IMR-90 (cell line): ENCODE results near the gene CHDH. TPM values are rescaled to one million over a fixed set of nuclear protein-coding genes. Genes with fewer than 3 reads are reported as not detected.
A peak's percentile ranks its signal among the peaks of the same experiment; 100 is the strongest.

Source experiments
- ATAC-seq: fragments of 200-7000 bp; cut with Tn5 transposase; 2 replicates; pipeline ENCODE4 v1.9.1; 2020; ENCODE audit warnings: low read depth, mild to moderate bottlenecking, moderate library complexity
- BruUV-seq: library from RNA; stranded (reverse); fragments of 400-500 nt; replicated peaks from 2 replicates; lab custom pipeline; 2021; lab: Mats Ljungman, UMichigan
- CTCF ChIA-PET: fragments of 300-600 bp; formaldehyde crosslinking; extraction: SDS; loops from one replicate; lab custom pipeline; 2021; ENCODE audit warnings: antibody characterized with exemption; lab: Yijun Ruan, JAX
- POLR2A ChIA-PET: fragments of 300-600 bp; sonication (Branson Sonifier 250); formaldehyde crosslinking; loops from one replicate; lab custom pipeline; 2022; ENCODE audit warnings: antibody characterized with exemption; ENCODE audit not compliant: unreplicated experiment; lab: Charles Lee
- DNase-seq: peaks from one replicate; pipeline ENCODE4 v3.0.0; 2013
- H2AFZ ChIP-seq: replicated peaks from 2 replicates; pipeline ENCODE3; 2013; ENCODE audit warnings: low read length, mild to moderate bottlenecking; ENCODE audit not compliant: poor library complexity
- H2AK5ac ChIP-seq: 2 replicates; pipeline ENCODE4 v1.6.1; 2013; ENCODE audit warnings: low read depth, low read length, inconsistent platforms
- H2AK9ac ChIP-seq: replicated peaks from 2 replicates; pipeline ENCODE3; 2013; ENCODE audit warnings: mild to moderate bottlenecking, low read depth, low read length, moderate library complexity; ENCODE audit not compliant: poor library complexity
- H2BK120ac ChIP-seq: 2 replicates; pipeline ENCODE4 v1.6.1; 2013; ENCODE audit warnings: low read depth, low read length, inconsistent platforms
- H2BK15ac ChIP-seq: 3 replicates; pipeline ENCODE4 v1.6.1; 2013; ENCODE audit warnings: low read depth, low read length, inconsistent platforms
- H2BK20ac ChIP-seq: 2 replicates; pipeline ENCODE4 v1.6.1; 2013; ENCODE audit warnings: low read depth, mild to moderate bottlenecking, inconsistent platforms, low read length, moderate library complexity
- H2BK5ac ChIP-seq: 2 replicates; pipeline ENCODE4 v1.6.1; 2013; ENCODE audit warnings: mild to moderate bottlenecking, low read depth, low read length, inconsistent platforms; ENCODE audit not compliant: poor library complexity, severe bottlenecking
- H3K14ac ChIP-seq: replicated peaks from 2 replicates; pipeline ENCODE4 v1.6.1; 2013; ENCODE audit warnings: low read depth, low read length, inconsistent platforms
- H3K18ac ChIP-seq: 2 replicates; pipeline ENCODE4 v1.6.1; 2013; ENCODE audit warnings: low read depth, low read length, control low read depth
- H3K23ac ChIP-seq: 2 replicates; pipeline ENCODE4 v1.6.1; 2013; ENCODE audit warnings: low read depth, low read length, inconsistent platforms
- H3K27ac ChIP-seq: 2 replicates; pipeline ENCODE4 v1.5.1; 2013; ENCODE audit warnings: mild to moderate bottlenecking, control low read depth, low read length; ENCODE audit not compliant: insufficient read depth
- H3K27me3 ChIP-seq: 2 replicates; pipeline ENCODE4 v1.6.1; 2013; ENCODE audit warnings: low read length; ENCODE audit not compliant: control insufficient read depth, insufficient read depth
- H3K36me3 ChIP-seq: 2 replicates; pipeline ENCODE4 v1.6.1; 2013; ENCODE audit warnings: low read length, mixed read lengths; ENCODE audit not compliant: control insufficient read depth, insufficient read depth
- H3K4ac ChIP-seq: 2 replicates; pipeline ENCODE4 v1.6.1; 2013; ENCODE audit warnings: low read depth, low read length, inconsistent platforms
- H3K4me1 ChIP-seq: 2 replicates; pipeline ENCODE4 v1.6.1; 2013; ENCODE audit warnings: low read length, mixed read lengths; ENCODE audit not compliant: control insufficient read depth, insufficient read depth
- H3K4me2 ChIP-seq: 2 replicates; pipeline ENCODE4 v1.6.1; 2013; ENCODE audit warnings: low read depth, mild to moderate bottlenecking, control low read depth, low read length, moderate library complexity
- H3K4me3 ChIP-seq: 2 replicates; pipeline ENCODE4 v1.5.1; 2013; ENCODE audit warnings: low read depth, mild to moderate bottlenecking, control low read depth, low read length, moderate library complexity; ENCODE audit not compliant: insufficient read depth
- H3K56ac ChIP-seq: 2 replicates; pipeline ENCODE4 v1.6.1; 2013; ENCODE audit warnings: low read length, inconsistent platforms; ENCODE audit not compliant: insufficient read depth; ENCODE audit errors: extremely low read depth
- H3K79me1 ChIP-seq, 2 experiments: 2 replicates each; pipeline ENCODE4 v1.6.1; 2013; ENCODE audit warnings: low read length in 2 of 2, inconsistent platforms in 1 of 2, low read depth in 1 of 2
- H3K9ac ChIP-seq: 2 replicates; pipeline ENCODE4 v1.6.1; 2013; ENCODE audit warnings: low read depth, low read length, control low read depth
- H3K9me1 ChIP-seq: 2 replicates; pipeline ENCODE4 v1.6.1; 2013; ENCODE audit warnings: low read length, inconsistent platforms; ENCODE audit not compliant: insufficient read depth
- H3K9me3 ChIP-seq: 2 replicates; pipeline ENCODE4 v1.6.1; 2013; ENCODE audit warnings: low read length; ENCODE audit not compliant: control insufficient read depth, insufficient read depth
- H4K20me1 ChIP-seq: 2 replicates; pipeline ENCODE4 v1.6.1; 2013; ENCODE audit warnings: low read length, inconsistent platforms; ENCODE audit not compliant: insufficient read depth
- H4K5ac ChIP-seq: 2 replicates; pipeline ENCODE4 v1.6.1; 2013; ENCODE audit warnings: mild to moderate bottlenecking, low read depth, low read length, control low read depth
- H4K8ac ChIP-seq, 2 experiments: 2 replicates each; pipeline ENCODE4 v1.6.1; 2013; ENCODE audit warnings: low read depth in 2 of 2, low read length in 2 of 2, control low read depth in 1 of 2, inconsistent platforms in 1 of 2
- H4K91ac ChIP-seq: 2 replicates; pipeline ENCODE4 v1.6.1; 2013; ENCODE audit warnings: low read depth, low read length, inconsistent platforms; ENCODE audit not compliant: insufficient read depth
- MAFK ChIP-seq: IDR thresholded peaks from 2 replicates; pipeline ENCODE4 v1.6.1; 2012; ENCODE audit warnings: low read depth, low read length, improper control_type of control experiment
- NFE2L2 ChIP-seq: fragments of 150-350 bp; IDR thresholded peaks from 2 replicates; pipeline ENCODE4 v1.6.1; 2016; ENCODE audit warnings: low read depth, mild to moderate bottlenecking, low read length
- RFX5 ChIP-seq: IDR thresholded peaks from 2 replicates; pipeline ENCODE4 v1.8.0; 2012; ENCODE audit warnings: low read depth, mild to moderate bottlenecking, low read length, moderate library complexity
- WGBS, 2 experiments: methylation state at CpG; one replicate each; pipeline versions ENCODE4 v1.1.5 to v1.1.7; 2013; ENCODE audit warnings: missing lambda C conversion rate in 2 of 2; ENCODE audit not compliant: insufficient read length in 1 of 2; ENCODE audit errors: extremely low coverage in 2 of 2; 5-methylcytosine and 5-hydroxymethylcytosine counted together
- dilution Hi-C: fragments of 300-500 bp; cut with HindIII; formaldehyde crosslinking; loops from one replicate; pipeline ENCODE4 v1.14.3; 2018; ENCODE audit warnings: low sequenced_read_pairs; ENCODE audit not compliant: unreplicated experiment
- in situ Hi-C: fragments of 300-500 bp; cut with MboI; formaldehyde crosslinking; loops from 3 replicates; pipeline ENCODE4 v1.14.3; 2019; ENCODE audit warnings: low sequenced_read_pairs, inconsistent platforms, mixed read lengths
- intact Hi-C: fragments of 100-400 bp; cut with micrococcal nuclease; formaldehyde crosslinking; loops from 2 replicates; pipeline ENCODE4 v1.10.0; 2022
- polyA plus RNA-seq, 3 experiments: library from polyadenylated mRNA; depleted of rRNA; stranded (reverse); fragments of >200 nt; gene quantifications; 2 replicates each; pipeline ENCODE4 v1.2.3, GENCODE V29; 2012; ENCODE audit warnings: low replicate concordance in 1 of 3
- total RNA-seq: library from RNA; depleted of rRNA; stranded (reverse); fragments of >200 nt; gene quantifications from 2 replicates; pipeline ENCODE4 v1.2.3, GENCODE V29; 2012
- TF ChIP-seq, protein P1 (sequence below): conservative IDR thresholded peaks from 2 replicates; pipeline ENCODE4 v1.5.1; 2012; ENCODE audit warnings: mild to moderate bottlenecking, low read depth, low read length, improper control_type of control experiment

The CHDH gene
- total and polyA plus RNA-seq, 2 of the 4 experiments (the other 2 are of a cell fraction), result under 0.01 to 0.19 TPM

DNA sequence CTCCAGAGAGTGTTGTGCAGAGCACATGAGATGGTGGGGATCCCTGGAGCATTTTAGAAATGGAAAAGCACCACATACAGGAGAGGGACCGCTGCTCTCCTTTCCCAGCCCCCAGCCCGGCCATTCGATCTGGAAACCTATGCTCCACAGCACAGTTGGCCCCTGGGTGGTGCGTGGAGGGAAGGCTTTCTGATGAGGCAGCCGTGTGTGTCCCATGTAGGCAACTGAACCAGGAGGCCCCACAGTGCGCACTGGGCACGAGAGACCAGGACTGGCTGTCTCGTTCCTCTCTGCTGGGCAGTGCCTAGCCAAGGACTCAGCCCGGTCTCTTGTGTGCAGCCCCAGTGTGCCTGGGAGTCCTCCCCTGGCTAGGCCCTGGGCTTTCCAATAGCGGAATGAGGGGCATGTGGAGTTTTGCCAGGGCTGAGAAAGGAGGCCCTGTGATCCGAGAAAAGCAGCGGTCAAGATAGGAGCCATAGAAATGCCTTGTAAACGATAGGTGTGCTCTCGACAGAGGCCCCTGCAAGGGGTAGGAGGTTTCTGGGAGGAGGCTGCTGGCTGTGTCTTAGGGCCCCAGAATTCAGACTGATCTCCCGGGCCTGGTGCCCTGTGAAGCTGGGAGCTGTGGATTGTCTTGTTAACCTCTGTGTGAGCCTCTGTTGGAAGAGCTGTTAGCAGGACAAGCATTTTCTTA lies 39.0 kb downstream of the CHDH start:
- Histone ChIP-seq H3K9me3 (no peaks in the 10 kb centered on the region), H3K4me1 (peaks cover 14% of the 10 kb centered on the region), H4K8ac (peak overlapping the region in 1 of 2 experiments; percentile 32; a peak in 2 of 4 replicates), H4K20me1 (no peaks in the 10 kb centered on the region), H3K4me2 (no peak overlapping the region), H3K23ac (no peak overlapping the region), H2BK120ac (peak overlapping the region; percentile 90; the same call in 1 of the 2 replicates), H2AFZ (peak overlapping the region; percentile 72), H3K4me3 (no peak overlapping the region), H3K56ac (no peak overlapping the region), H3K27me3 (no peaks in the 10 kb centered on the region; the same call in 1 of the 2 replicates), H2BK15ac (no peak overlapping the region; the same call in 2 of the 3 replicates), H3K9ac (no peak overlapping the region), H2BK5ac (no peak overlapping the region), H3K36me3 (no peaks in the 10 kb centered on the region), H2AK5ac (peak overlapping the region; percentile 83; the same call in 1 of the 2 replicates), H3K4ac (peak overlapping the region; percentile 84), H3K9me1 (peaks cover 20% of the 10 kb centered on the region), H3K27ac (no peak overlapping the region), H3K18ac (no peak overlapping the region), H4K5ac (no peak overlapping the region), H3K14ac (peak overlapping the region; percentile 52; the same call in 1 of the 2 replicates), H2BK20ac (peak overlapping the region; percentile 90; the same call in 1 of the 2 replicates), H3K79me1 (no peaks in the 10 kb centered on the region), H2AK9ac (peak overlapping the region; percentile 83), H4K91ac (peak overlapping the region; percentile 68)
- in situ Hi-C loops (no loop called here), intact Hi-C loops (no loop called here), dilution Hi-C loops (no loop called here)
- ChIA-PET POLR2A (no interaction called here), CTCF (no interaction called here)
- DNase-seq (no peak), ATAC-seq (no peak)
- no peak for TF ChIP-seq RFX5
- TF ChIP-seq MAFK, result no peak
- TF ChIP-seq, protein P1, sequence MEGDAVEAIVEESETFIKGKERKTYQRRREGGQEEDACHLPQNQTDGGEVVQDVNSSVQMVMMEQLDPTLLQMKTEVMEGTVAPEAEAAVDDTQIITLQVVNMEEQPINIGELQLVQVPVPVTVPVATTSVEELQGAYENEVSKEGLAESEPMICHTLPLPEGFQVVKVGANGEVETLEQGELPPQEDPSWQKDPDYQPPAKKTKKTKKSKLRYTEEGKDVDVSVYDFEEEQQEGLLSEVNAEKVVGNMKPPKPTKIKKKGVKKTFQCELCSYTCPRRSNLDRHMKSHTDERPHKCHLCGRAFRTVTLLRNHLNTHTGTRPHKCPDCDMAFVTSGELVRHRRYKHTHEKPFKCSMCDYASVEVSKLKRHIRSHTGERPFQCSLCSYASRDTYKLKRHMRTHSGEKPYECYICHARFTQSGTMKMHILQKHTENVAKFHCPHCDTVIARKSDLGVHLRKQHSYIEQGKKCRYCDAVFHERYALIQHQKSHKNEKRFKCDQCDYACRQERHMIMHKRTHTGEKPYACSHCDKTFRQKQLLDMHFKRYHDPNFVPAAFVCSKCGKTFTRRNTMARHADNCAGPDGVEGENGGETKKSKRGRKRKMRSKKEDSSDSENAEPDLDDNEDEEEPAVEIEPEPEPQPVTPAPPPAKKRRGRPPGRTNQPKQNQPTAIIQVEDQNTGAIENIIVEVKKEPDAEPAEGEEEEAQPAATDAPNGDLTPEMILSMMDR, result no peak
- no peak for TF ChIP-seq NFE2L2
- no TSS peak for BruUV-seq
- 81% methylated on average over 9 of the region's 15 CpGs; no CpG with 5 or more reads in 1 of the 2 experiments for WGBS, 2 experiments
